ENCODE data around the gene RASEF. TPM values are rescaled to one million over a fixed set of nuclear protein-coding genes. Genes with fewer than 3 reads are reported as not detected.

RASEF gene
- total RNA-seq, 2 donors from 2014 or later: 6.6 TPM; not detected in 1

DNA sequence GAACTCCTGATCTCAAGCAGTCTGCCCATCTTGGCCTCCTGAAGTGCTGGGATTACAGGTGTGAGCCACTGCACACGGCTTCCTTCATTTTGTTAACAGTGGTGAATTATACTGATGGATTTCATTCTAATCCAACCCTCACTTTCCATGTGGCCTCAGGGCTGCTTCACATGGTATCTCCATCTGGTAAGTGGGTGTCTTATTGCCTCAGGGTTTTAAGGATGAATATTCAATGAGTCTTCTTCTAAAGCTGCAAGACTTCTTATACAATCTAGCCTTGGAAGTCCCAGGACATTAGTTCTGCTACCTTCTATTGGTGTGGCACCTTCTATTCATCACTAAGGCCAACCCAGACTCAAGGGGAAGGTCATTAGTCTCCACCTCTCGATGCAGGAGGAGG is 8.7 kb upstream of the RASEF start:
- no peak overlapping the region for H3K27ac ChIP-seq
- no peak for ATAC-seq (ENCODE audit: insufficient number of reproducible peaks, low FRiP score, low read depth)
- TF ChIP-seq, protein P1, sequence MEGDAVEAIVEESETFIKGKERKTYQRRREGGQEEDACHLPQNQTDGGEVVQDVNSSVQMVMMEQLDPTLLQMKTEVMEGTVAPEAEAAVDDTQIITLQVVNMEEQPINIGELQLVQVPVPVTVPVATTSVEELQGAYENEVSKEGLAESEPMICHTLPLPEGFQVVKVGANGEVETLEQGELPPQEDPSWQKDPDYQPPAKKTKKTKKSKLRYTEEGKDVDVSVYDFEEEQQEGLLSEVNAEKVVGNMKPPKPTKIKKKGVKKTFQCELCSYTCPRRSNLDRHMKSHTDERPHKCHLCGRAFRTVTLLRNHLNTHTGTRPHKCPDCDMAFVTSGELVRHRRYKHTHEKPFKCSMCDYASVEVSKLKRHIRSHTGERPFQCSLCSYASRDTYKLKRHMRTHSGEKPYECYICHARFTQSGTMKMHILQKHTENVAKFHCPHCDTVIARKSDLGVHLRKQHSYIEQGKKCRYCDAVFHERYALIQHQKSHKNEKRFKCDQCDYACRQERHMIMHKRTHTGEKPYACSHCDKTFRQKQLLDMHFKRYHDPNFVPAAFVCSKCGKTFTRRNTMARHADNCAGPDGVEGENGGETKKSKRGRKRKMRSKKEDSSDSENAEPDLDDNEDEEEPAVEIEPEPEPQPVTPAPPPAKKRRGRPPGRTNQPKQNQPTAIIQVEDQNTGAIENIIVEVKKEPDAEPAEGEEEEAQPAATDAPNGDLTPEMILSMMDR (IDR thresholded peaks at IDR 0.05): no peak
- no peak overlapping the region for H3K4me3 ChIP-seq
- H3K4me1 ChIP-seq (ENCODE audit: control insufficient read depth in 1 of 2, low read depth in 2 of 2): no peaks in the 10 kb centered on the region
- DNase-seq (ENCODE audit: low spot score): no peak
- H3K9me3 ChIP-seq: no peaks in the 10 kb centered on the region
- no peaks in the 10 kb centered on the region for H3K27me3 ChIP-seq (replicated peaks; ENCODE audit: insufficient read depth)
- H3K36me3 ChIP-seq: no peaks in the 10 kb centered on the region

DNA sequence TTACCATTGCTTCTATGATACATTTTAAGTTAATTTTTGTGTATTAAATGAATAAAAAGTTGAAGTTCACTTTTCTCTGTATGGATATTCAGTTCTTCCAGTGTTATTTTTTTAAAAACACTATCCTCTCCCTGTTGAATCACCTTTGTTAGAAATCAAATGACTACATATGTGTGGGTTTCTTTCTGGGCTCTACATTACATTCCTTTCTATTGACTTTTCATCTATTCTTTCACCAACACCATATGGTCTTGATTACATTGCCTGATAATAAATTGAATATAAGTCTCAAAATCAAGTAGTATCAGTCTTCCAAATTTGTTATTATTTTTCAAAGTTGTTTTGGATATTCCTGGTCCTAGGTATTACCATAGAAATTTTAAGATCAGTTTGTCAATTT is 7.3 kb upstream of the RASEF start:
- no peaks in the 10 kb centered on the region for H3K36me3 ChIP-seq
- H3K4me3 ChIP-seq: no peak overlapping the region
- no peaks in the 10 kb centered on the region for H3K4me1 ChIP-seq (ENCODE audit: control insufficient read depth in 1 of 2, low read depth in 2 of 2)
- TF ChIP-seq, protein P1 (IDR thresholded peaks at IDR 0.05): no peak
- H3K27ac ChIP-seq: no peak overlapping the region
- ATAC-seq (ENCODE audit: insufficient number of reproducible peaks, low FRiP score, low read depth) (no peak), DNase-seq (ENCODE audit: low spot score) (no peak)
- no peaks in the 10 kb centered on the region for H3K27me3 ChIP-seq (replicated peaks; ENCODE audit: insufficient read depth)
- no peaks in the 10 kb centered on the region for H3K9me3 ChIP-seq

DNA sequence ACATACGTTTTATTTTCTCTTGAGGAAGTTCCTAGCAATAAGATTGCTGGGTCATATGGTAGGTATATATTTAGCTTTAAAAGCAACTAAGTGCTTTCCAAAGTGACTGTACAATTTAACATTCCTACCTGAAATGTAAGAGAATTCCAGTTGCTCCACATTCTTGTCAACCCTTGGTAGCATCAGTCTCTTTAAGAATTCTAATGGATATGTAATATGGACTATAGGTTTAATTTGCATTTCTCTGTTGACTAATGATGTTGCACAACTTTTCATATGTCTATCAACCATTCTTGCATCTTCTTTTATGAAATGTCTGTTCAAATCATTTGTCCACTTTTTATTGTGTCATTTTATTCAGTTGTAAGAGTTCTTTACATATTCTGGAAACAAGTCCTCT is 6.7 kb upstream of the RASEF start:
- ATAC-seq (ENCODE audit: insufficient number of reproducible peaks, low FRiP score, low read depth) (no peak), DNase-seq (ENCODE audit: low spot score) (no peak)
- Histone ChIP-seq H3K27ac (no peak overlapping the region), H3K36me3 (no peaks in the 10 kb centered on the region), H3K4me3 (no peak overlapping the region), H3K4me1 (ENCODE audit: control insufficient read depth in 1 of 2, low read depth in 2 of 2) (no peaks in the 10 kb centered on the region), H3K27me3 (replicated peaks; ENCODE audit: insufficient read depth) (no peaks in the 10 kb centered on the region), H3K9me3 (no peaks in the 10 kb centered on the region)
- TF ChIP-seq, protein P1 (IDR thresholded peaks at IDR 0.05): no peak

DNA sequence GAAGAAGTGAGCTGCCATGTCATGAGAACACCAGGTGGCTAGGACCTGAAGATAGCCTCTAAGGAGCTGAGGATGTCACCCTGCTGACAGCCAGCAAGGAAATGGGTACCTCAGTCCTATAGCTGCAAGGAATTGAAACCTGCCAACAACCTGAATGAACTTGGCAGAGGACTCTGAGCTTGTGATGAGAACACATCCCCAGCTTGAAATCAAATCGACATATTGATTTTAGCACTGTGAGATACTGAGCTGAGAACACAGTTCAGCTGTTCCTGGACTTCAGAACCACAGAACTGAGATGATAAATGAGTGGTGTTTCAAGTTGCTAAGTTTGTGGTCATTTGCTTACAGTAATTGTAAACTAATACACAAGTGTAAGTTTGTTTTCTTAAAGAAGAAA is 5.5 kb upstream of the RASEF start:
- TF ChIP-seq, protein P1 (IDR thresholded peaks at IDR 0.05): no peak
- Histone ChIP-seq H3K9me3 (no peaks in the 10 kb centered on the region), H3K27me3 (replicated peaks; ENCODE audit: insufficient read depth) (no peaks in the 10 kb centered on the region), H3K36me3 (no peaks in the 10 kb centered on the region), H3K4me3 (no peak overlapping the region), H3K27ac (no peak overlapping the region), H3K4me1 (ENCODE audit: control insufficient read depth in 1 of 2, low read depth in 2 of 2) (no peaks in the 10 kb centered on the region)
- DNase-seq (ENCODE audit: low spot score) (no peak), ATAC-seq (ENCODE audit: insufficient number of reproducible peaks, low FRiP score, low read depth) (no peak)

DNA sequence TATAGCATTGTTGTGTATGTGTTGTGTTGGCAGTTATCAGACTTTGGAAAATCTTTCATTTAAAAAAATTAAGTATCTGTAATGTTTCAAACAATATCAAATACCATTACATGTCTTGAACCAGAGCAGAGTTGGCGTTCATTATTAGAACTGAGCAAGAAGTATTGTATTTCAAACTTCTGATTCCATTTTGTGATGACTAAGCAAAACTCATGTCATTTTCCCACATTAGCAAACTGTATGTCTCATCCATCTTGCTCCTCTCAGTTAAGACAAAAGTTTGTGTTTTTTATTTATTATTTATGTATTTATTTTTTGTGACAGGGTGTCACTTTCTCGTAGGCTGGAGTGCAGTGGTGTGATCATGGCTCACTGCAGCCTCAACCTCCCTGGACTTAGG is 4.6 kb upstream of the RASEF start:
- TF ChIP-seq, protein P1 (IDR thresholded peaks at IDR 0.05): no peak
- Histone ChIP-seq H3K4me3 (no peak overlapping the region), H3K27me3 (replicated peaks; ENCODE audit: insufficient read depth) (no peaks in the 10 kb centered on the region), H3K36me3 (no peaks in the 10 kb centered on the region), H3K27ac (no peak overlapping the region), H3K9me3 (no peaks in the 10 kb centered on the region), H3K4me1 (ENCODE audit: control insufficient read depth in 1 of 2, low read depth in 2 of 2) (peaks cover 0 to 8% of the 10 kb centered on the region in 2 donors)
- ATAC-seq (ENCODE audit: insufficient number of reproducible peaks, low FRiP score, low read depth): no peak
- no peak for DNase-seq (ENCODE audit: low spot score)
